ENCODE data around the gene FOXF2.
A peak's percentile ranks its signal among the peaks of the same experiment; 100 is the strongest.
"Not testable (repeated sequence)": the region's sequence is repeated elsewhere in the genome, so short reads cannot be mapped to it uniquely, and the experiment has no call there.

The FOXF2 gene

DNA sequence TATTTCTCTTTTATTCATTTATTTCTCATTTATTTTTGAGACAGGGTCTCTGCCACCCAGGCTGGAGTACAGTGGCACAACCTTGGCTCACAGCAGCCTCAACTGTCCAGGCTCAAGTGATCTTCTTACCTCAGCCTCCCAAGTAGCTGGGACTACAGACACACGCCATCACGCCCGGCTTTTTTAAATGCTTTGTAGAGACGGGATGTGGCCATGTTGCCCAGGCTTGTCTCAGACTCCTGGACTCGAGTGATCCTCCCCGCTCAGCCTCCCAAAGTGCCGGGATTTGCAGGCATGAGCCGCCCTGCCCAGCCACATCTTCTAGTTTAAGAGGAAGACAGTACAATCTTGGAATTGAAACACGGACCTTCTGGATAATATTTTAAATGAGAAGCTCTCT, 21.6 kb upstream of the FOXF2 start:
- no peak for ATAC-seq (replicated peaks)
- peaks cover 0 to 5% of the 10 kb centered on the region in 2 donors for H3K36me3 Mint-ChIP-seq
- no peak overlapping the region for H3K4me3 Mint-ChIP-seq
- DNase-seq, result no peak
- peaks cover 6 to 18% of the 10 kb centered on the region in 2 donors for H3K9me3 Mint-ChIP-seq
- peaks cover 58 to 68% of the 10 kb centered on the region in 2 donors for H3K27me3 Mint-ChIP-seq
- H3K27ac Mint-ChIP-seq, result no peak overlapping the region
- H3K4me1 Mint-ChIP-seq, result no peaks in the 10 kb centered on the region

DNA sequence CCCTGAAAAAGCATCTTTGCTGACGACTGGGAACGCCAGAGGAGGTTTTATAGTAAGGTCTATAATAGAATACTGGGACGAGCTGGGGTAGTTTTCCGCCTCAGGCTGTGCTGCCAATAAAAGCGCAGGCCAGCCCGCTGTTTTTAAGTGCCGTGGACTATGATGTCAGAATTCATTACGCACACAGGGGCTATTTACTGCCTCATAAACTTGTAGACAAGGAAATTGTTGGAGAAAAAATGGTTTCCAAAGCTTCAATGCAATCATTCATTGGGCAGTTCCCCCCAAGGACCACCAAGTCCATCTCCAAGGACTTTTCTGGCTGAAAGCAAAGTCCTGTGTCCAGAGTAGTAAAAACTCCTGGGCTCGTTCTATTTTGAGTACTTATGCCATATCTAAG, 20.4 kb upstream of the FOXF2 start:
- no peaks in the 10 kb centered on the region for H3K4me1 Mint-ChIP-seq
- peaks cover 0 to 5% of the 10 kb centered on the region in 2 donors for H3K36me3 Mint-ChIP-seq
- DNase-seq, result no peak
- H3K27ac Mint-ChIP-seq, result no peak overlapping the region
- peaks cover 59 to 71% of the 10 kb centered on the region in 2 donors for H3K27me3 Mint-ChIP-seq
- ATAC-seq (replicated peaks), result no peak
- peaks cover 6 to 18% of the 10 kb centered on the region in 2 donors for H3K9me3 Mint-ChIP-seq
- H3K4me3 Mint-ChIP-seq, result no peak overlapping the region

DNA sequence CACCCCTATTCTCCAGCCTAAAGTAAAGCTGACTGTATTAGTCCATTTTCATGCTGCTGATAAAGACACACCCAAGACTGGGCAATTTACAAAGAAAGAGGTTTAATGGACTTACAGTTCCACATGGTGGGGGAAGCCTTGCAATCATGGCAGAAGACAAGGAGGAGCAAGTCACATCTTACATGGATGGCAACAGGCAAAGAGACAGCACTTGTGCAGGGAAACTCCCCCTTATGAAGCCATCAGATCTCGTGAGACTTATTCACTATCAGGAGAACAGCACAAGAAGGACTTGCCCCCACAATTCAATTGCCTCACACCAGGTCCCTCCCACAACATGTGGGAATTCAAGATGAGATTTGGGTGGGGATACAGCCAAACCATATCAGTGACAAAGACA, 19.7 kb upstream of the FOXF2 start:
- not testable (repeated sequence) for ATAC-seq (replicated peaks)

DNA sequence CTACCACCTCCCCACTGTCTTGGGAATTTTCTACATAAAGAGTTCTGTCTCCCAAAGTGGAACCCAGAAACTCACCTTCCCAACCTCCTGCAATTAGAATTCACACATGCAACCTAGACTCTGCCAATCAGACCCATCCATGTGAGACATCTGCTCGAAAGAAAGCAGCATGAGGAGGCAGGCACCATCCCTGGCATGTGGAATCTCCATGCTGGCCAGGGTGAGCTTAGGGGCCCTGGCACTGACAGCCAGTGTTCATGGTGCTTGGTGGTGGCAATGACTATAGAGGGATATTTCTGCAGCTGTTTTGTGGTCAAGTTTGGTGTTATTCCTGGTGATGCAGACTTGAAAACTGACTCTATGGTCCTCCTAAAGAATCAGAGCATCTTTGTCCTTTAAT, 17.4 kb upstream of the FOXF2 start:
- ATAC-seq (replicated peaks), result no peak
- H3K4me3 Mint-ChIP-seq, result no peak overlapping the region
- peaks cover 6 to 18% of the 10 kb centered on the region in 2 donors for H3K9me3 Mint-ChIP-seq
- DNase-seq, result no peak
- H3K36me3 Mint-ChIP-seq, result peaks cover 0 to 5% of the 10 kb centered on the region in 2 donors
- H3K27me3 Mint-ChIP-seq, result peaks cover 64 to 80% of the 10 kb centered on the region in 2 donors
- H3K27ac Mint-ChIP-seq, result no peak overlapping the region
- H3K4me1 Mint-ChIP-seq, result no peaks in the 10 kb centered on the region

More for the DNA sequence above, 19.7 kb upstream of the FOXF2 start:
- Mint-ChIP-seq H3K27me3 (peaks cover 59 to 71% of the 10 kb centered on the region in 2 donors), H3K9me3 (peaks cover 6 to 18% of the 10 kb centered on the region in 2 donors)
- H3K36me3 Mint-ChIP-seq, DNase-seq, H3K4me3 Mint-ChIP-seq, H3K27ac Mint-ChIP-seq, H3K4me1 Mint-ChIP-seq: not testable (repeated sequence)

DNA sequence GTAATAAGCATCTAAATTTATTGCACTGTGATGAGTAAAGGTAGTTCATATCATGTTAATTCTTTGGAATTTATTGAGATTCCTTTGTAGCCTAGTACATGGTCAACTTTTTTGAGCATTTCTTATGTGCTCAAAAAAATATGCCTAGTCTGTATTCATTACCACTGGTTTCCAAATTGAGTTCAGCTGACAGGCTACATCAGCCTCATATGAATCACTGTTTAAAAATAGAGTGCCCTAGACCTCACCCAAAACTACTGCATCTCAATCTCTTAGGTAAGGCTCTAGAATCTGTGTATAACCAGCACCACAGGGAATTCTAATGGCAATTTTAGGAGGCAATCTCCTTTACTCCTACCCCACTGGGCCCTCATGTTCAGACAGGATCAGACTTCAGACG, 16.7 kb upstream of the FOXF2 start:
- H3K4me3 Mint-ChIP-seq, result no peak overlapping the region
- ATAC-seq (replicated peaks), result no peak
- peaks cover 0 to 5% of the 10 kb centered on the region in 2 donors for H3K36me3 Mint-ChIP-seq

DNA sequence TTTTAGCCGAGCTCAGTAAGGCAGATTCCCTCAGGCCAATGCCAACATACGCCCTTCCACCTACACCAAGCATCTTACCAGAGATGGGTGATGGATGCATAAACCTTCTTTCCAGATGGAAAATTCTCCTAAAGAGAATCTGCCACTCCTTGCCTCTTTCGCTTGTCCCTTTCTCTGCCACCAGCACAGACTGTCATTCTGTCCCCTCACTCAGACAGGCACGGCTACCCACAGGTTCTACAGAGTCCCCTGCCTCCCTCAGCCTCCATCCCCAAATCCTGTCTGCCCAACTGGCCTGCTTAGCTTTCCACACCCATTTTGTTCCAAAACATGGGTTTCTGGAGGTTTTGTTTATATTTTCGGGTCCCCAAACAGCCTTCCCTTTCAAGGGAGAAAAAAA, 12.7 kb upstream of the FOXF2 start:
- no peak overlapping the region for H3K27ac Mint-ChIP-seq
- no peaks in the 10 kb centered on the region for H3K36me3 Mint-ChIP-seq
- H3K9me3 Mint-ChIP-seq, result peaks cover 0 to 8% of the 10 kb centered on the region in 2 donors
- peaks cover 73 to 91% of the 10 kb centered on the region in 2 donors for H3K27me3 Mint-ChIP-seq
- H3K4me1 Mint-ChIP-seq, result peaks cover 18 to 27% of the 10 kb centered on the region in 2 donors
- DNase-seq (no peak), ATAC-seq (replicated peaks) (no peak)
- H3K4me3 Mint-ChIP-seq, result no peak overlapping the region

More for the DNA sequence above, 16.7 kb upstream of the FOXF2 start:
- DNase-seq, result no peak
- H3K4me1 Mint-ChIP-seq, result peaks cover 0 to 3% of the 10 kb centered on the region in 2 donors
- H3K9me3 Mint-ChIP-seq, result peaks cover 6 to 18% of the 10 kb centered on the region in 2 donors
- H3K27me3 Mint-ChIP-seq, result peaks cover 69 to 79% of the 10 kb centered on the region in 2 donors
- H3K27ac Mint-ChIP-seq, result no peak overlapping the region

DNA sequence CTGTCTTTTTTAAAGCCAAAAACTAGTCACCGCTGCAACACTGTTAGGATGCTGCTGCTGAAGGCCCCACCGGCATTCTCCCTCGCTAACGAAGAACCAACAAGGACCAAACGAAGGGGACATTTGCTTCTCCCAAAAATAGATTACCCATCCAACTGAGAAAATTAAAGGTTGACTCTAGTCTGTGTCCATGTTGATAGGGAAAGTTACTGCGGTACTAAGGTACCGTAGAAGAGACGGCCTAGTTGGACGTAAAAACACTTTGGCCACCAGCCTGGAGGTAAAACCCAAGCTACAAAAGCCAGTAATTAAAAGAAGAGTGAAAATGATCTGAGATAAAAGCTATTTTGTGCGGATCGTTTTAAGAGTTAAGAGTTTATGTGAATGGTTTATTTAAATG, 11.8 kb upstream of the FOXF2 start:
- Mint-ChIP-seq H3K4me3 (no peak overlapping the region), H3K36me3 (no peaks in the 10 kb centered on the region), H3K27ac (peak overlapping the region; percentile 56), H3K27me3 (peaks cover 65 to 87% of the 10 kb centered on the region in 2 donors), H3K4me1 (peaks cover 18 to 29% of the 10 kb centered on the region in 2 donors), H3K9me3 (peaks cover 0 to under 1% of the 10 kb centered on the region in 2 donors)
- DNase-seq, result no peak
- ATAC-seq (replicated peaks), result no peak

DNA sequence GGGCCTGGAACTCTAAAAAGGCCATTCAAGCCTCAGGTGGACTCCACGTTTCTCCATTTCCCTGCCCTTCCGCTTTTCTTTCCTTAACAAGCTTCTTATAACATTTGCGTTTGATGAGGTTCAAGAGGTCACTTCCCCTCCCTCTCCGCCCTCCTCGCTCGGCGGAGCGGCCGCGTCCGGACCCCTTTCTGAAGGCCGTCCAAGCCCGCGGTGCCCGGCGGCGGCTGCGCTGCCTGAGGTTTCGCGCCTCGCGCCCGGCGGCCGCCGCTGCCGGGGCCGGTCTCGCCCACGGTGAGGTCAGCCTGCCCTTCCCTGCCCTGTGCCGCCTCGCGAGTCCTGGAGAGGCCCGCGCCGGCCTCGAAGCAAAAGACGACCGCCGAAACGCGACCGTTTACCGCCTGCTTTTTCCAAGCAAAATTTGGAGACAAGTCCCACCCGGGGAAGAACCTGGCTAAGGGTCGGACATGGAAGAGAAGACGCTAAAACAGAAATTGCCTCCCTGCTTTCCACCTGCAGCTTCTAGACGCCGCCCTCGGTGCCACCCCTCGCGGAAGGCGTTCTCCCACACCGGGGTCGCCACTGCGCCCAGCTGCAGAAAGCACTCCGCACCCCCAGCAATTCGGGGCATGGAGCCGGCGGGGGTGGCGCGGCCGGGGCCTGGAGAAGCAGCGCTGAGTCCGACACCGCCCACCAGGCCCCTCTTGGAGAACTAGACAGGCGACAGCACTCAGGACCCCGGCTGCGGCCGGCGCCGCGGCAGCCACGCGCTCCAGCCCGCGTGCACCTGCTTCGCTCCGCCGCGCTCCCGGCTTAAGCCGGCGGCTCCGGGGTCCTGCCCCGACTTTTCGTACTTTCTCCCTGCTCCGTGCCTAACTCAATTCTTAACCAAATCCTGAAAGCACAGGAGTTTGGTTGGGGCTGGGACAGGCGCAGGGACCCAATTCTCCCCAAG, 11.0 kb upstream of the FOXF2 start:
- H3K36me3 Mint-ChIP-seq, result no peaks in the 10 kb centered on the region
- H3K4me1 Mint-ChIP-seq, result peaks cover 18 to 36% of the 10 kb centered on the region in 2 donors
- H3K27me3 Mint-ChIP-seq, result peaks cover 57 to 87% of the 10 kb centered on the region in 2 donors
- ATAC-seq (replicated peaks) (no peak), DNase-seq (no peak)
- peak overlapping the region; percentile 74 to 80 for H3K4me3 Mint-ChIP-seq
- no peaks in the 10 kb centered on the region for H3K9me3 Mint-ChIP-seq
- H3K27ac Mint-ChIP-seq, result peak overlapping the region; percentile 84

DNA sequence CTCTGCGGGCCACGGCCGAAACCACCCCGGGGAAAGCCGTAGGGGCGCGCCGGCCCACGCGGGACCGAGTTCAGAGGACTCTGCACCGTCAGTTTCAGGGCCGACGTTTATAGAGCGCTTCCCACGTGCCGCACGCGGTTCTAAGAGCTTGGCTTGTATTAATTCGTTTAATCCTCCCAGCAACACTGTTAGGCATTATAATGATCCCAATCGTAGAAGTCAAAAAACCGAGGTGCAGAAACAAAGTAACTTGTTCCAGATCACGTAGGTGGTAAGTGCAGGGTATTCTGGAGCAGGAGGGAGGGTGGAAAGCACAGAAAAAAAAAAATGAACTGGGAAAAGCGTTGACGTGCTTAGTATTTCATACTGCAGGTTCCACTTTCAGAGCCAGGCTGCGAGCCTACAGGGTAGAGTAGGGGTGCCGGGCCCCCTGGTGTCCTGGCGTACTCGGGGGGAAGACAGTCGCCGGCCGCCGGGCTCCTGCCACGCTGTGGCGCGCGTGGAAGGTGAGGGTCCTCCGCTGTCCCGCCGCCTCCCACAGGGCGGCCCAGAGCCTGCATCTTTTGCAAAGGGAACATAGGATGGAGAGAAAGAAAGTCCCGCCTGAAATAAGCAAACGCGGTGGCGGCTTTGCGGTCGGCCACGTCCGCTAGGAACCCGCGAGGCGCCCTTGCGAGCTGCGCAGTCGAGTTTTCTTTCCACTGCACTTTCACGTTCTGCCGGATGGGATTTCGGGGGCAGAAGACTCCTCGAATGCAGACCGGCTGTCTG, 10.2 kb upstream of the FOXF2 start:
- peak overlapping the region; percentile 84 for H3K27ac Mint-ChIP-seq
- no peaks in the 10 kb centered on the region for H3K36me3 Mint-ChIP-seq
- peaks cover 18 to 36% of the 10 kb centered on the region in 2 donors for H3K4me1 Mint-ChIP-seq
- DNase-seq (no peak), ATAC-seq (replicated peaks) (peak in 1 of 2 donors; percentile 57)
- no peaks in the 10 kb centered on the region for H3K9me3 Mint-ChIP-seq
- H3K27me3 Mint-ChIP-seq, result peaks cover 53 to 85% of the 10 kb centered on the region in 2 donors
- H3K4me3 Mint-ChIP-seq, result peak overlapping the region; percentile 74 to 80

DNA sequence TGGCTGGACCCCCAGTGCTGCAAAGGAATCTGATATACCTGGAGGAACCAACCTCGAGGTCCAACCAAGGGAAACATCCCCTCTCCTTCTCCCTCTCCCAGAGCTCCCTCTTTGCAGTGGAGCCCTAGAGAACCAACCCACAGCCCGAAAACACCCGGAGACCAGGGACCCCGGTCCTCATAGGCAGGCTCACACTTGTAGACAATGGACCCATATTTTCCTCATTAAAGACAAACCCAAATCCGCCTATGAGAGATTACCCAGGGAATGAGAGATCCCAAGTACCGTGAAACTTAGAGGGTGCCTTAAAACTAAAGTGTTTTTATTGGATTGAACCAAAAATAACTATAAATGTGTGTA, 9.6 kb upstream of the FOXF2 start:
- H3K27me3 Mint-ChIP-seq, result peaks cover 51 to 85% of the 10 kb centered on the region in 2 donors

DNA sequence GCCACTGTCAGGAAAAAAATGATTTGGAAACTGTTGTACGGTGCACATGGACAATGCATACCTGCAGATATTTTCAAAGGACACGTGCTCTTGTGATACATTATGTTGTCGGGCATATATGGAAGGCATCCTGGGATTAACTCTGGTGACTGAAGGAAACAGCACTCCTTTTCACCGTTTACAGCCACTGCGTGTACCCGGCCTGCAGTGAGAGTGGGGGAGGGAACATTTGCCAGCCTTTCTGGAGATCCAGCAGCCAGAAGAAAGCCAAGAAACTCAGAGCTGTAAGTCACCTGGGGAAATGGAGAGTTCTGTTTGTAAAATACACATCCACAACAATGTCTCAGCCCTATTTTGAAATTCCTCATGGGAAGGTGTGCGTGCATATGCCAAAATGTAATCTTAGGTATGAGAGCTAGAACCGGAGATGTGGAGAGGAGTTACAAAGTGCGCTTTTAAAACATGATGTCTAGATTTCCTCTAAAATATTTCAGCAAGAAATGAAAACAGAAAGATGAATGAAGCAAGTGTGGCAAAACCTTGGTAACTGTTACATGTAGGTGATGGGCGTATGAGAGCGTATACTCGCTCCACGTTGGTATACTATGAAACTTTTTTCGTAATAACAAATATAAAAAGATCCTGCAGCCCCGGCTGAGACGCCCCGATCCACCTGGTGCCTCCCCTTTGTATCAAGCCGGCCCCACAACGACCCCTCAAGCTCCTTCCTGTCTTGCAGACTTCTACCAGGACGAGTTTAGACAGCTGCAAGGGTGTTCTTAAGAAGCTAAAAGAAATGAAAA, 8.6 kb upstream of the FOXF2 start:
- Mint-ChIP-seq H3K4me3 (peak overlapping the region; percentile 11 to 37), H3K36me3 (peaks cover 0 to 4% of the 10 kb centered on the region in 2 donors), H3K9me3 (no peaks in the 10 kb centered on the region), H3K27me3 (peaks cover 55 to 88% of the 10 kb centered on the region in 2 donors), H3K4me1 (peaks cover 27 to 51% of the 10 kb centered on the region in 2 donors), H3K27ac (peak overlapping the region; percentile 78)
- ATAC-seq (replicated peaks), result no peak
- no peak for DNase-seq

More for the DNA sequence above, 9.6 kb upstream of the FOXF2 start:
- DNase-seq (no peak), ATAC-seq (replicated peaks) (no peak)
- Mint-ChIP-seq H3K9me3 (no peaks in the 10 kb centered on the region), H3K4me3 (peak overlapping the region; percentile 74 to 80), H3K27ac (peak overlapping the region; percentile 84), H3K4me1 (peaks cover 20 to 40% of the 10 kb centered on the region in 2 donors), H3K36me3 (no peaks in the 10 kb centered on the region)

DNA sequence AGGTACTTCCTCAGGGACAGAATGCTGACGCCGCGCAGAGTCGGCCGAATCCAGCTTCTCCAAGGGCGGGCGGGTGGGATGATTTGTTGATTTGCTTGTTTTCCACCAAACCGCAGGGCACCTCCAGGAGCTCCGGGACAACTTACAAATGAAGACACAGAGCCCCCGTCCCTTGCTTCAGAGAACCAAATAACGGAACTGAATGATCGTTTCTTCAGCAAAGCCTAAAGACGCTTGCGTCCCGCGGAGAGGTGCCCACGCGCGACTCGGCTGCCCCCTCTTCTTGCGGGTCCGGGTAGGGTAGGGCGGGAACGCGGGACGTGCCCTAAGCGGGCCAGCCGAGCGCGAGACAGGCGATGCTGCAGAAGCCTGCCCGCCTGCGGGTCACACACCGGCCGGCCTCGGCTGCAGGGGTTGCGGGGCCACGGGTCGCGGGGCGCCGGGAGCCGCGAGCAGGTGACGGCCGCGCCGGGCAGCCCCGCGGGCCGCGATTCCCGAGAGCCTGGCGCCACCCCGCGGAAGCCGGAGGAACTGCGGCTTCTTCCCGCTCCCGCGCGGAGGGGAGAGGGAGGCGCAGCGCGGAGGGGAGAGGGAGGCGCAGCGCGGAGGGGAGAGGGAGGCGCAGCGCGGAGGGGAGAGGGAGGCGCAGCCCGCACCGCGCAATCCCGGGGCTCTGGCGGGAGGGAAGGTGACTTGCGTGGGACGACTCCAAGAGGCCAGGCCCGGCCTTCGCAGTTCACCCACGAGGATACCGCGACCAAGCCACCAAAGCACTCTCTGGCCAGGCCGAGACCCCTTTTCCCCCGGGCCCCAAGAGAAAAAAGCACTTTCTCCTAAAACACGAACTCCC, 7.7 kb upstream of the FOXF2 start:
- Mint-ChIP-seq H3K9me3 (no peaks in the 10 kb centered on the region), H3K4me1 (peaks cover 27 to 51% of the 10 kb centered on the region in 2 donors), H3K27ac (no peak overlapping the region), H3K36me3 (peaks cover 0 to 4% of the 10 kb centered on the region in 2 donors), H3K4me3 (peak overlapping the region; percentile 11 to 25), H3K27me3 (peaks cover 55 to 85% of the 10 kb centered on the region in 2 donors)
- ATAC-seq (replicated peaks), result peak; percentile 71 to 74
- peak; percentile 48 for DNase-seq

DNA sequence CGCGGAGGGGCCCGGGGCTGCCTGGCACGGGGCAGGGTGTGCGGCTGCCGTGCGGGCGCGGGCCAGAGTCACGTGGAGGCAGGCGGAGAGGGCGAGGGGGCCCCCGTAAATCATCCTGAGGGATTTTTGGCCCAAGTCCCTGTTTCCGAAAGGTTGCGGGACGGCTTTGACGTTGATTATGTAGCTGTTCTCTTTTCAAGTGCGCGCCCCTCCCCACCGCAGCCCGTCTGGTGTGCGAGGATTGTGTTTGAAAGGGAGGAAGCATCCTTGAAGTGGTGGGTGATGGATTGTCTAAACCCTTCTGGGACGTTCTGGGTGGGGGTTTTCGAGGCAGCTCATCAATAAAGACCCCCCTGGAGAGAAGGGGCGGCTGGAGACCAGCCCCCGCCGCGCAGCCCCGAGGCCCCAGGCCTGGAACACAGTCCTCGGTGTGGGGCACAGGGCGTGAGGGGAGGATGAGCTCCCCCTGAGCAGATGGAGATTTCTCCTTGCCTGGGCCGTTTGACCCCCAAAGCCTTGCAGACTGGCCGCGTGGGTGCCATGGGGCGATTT, 7.0 kb upstream of the FOXF2 start:
- Mint-ChIP-seq H3K27me3 (peaks cover 57 to 86% of the 10 kb centered on the region in 2 donors), H3K27ac (peak overlapping the region; percentile 75), H3K9me3 (no peaks in the 10 kb centered on the region), H3K4me1 (peaks cover 28 to 51% of the 10 kb centered on the region in 2 donors), H3K4me3 (peak overlapping the region in 1 of 2 donors; percentile 46), H3K36me3 (peaks cover 0 to 4% of the 10 kb centered on the region in 2 donors)
- DNase-seq (no peak), ATAC-seq (replicated peaks) (peak in 1 of 2 donors; percentile 6)
